GM18951 (cell line): ENCODE data around the gene KAZALD1.
"Not testable (repeated sequence)": the region's sequence is repeated elsewhere in the genome, so short reads cannot be mapped to it uniquely, and the experiment has no call there.

Source experiments
- POLR2A ChIP-seq: IDR thresholded peaks from 4 replicates; pipeline ENCODE4 v1.6.1; 2011; ENCODE audit warnings: mild to moderate bottlenecking; ENCODE audit not compliant: insufficient read length, insufficient read depth; ENCODE audit errors: extremely low read depth
- in situ Hi-C: fragments of 300-500 bp; cut with MboI; formaldehyde crosslinking; loops from one replicate; pipeline ENCODE4 v1.12.0; 2022; ENCODE audit warnings: low sequenced_read_pairs, mixed read lengths, inconsistent platforms; ENCODE audit not compliant: unreplicated experiment

The KAZALD1 gene

GRCh38 chr10:101021692-101022251 lies 40.0 kb upstream of the KAZALD1 start:
- in situ Hi-C loops, result no loop called here
- no peak for TF ChIP-seq POLR2A

- TF ChIP-seq POLR2A, result no peak
- in situ Hi-C loops, result no loop called here
Measured at GRCh38 chr10:101022967-101023705, 38.7 kb upstream of the KAZALD1 start.

GRCh38 chr10:101027106-101027720 lies 34.6 kb upstream of the KAZALD1 start:
- in situ Hi-C loops, result no loop called here
- TF ChIP-seq POLR2A, result no peak

- no peak for TF ChIP-seq POLR2A
- in situ Hi-C loops, result no loop called here
Measured at GRCh38 chr10:101028446-101029337, 33.1 kb upstream of the KAZALD1 start.

- no peak for TF ChIP-seq POLR2A
- in situ Hi-C loops, result no loop called here
Measured at GRCh38 chr10:101029520-101030295, 32.1 kb upstream of the KAZALD1 start.

- no peak for TF ChIP-seq POLR2A
Measured at GRCh38 chr10:101030496-101031127, 31.2 kb upstream of the KAZALD1 start.

GRCh38 chr10:101031128-101031795 lies 30.5 kb upstream of the KAZALD1 start, which contains the start of the genes PDZD7 and SFXN3:
Gene PDZD7 (minus strand): TSS chr10:101031129. CDS start chr10:101030219, 910 bp downstream.
Gene SFXN3 (plus strand): TSS chr10:101031234. CDS start chr10:101034695, 3,461 bp downstream.
- in situ Hi-C loops, result no loop called here
- TF ChIP-seq POLR2A, result no peak

More at GRCh38 chr10:101030496-101031127, 31.2 kb upstream of the KAZALD1 start:
- in situ Hi-C loops, result no loop called here

GRCh38 chr10:101031796-101032636 lies 29.8 kb upstream of the KAZALD1 start:
- no peak for TF ChIP-seq POLR2A
- in situ Hi-C loops, result no loop called here

- no peak for TF ChIP-seq POLR2A
- in situ Hi-C loops, result no loop called here
Measured at GRCh38 chr10:101032637-101033224, 29.1 kb upstream of the KAZALD1 start.

- in situ Hi-C loops, result no loop called here
- TF ChIP-seq POLR2A, result no peak
Measured at GRCh38 chr10:101033276-101033675, 28.5 kb upstream of the KAZALD1 start.

- in situ Hi-C loops, result not testable (repeated sequence)
Measured at GRCh38 chr10:101034404-101034803, 27.4 kb upstream of the KAZALD1 start.
